ENCODE data around the gene TMEM236.

Gene TMEM236

GRCh38 chr10:17764142-17764541, 12.1 kb downstream of the TMEM236 start:
- no peak overlapping the region for H3K27ac ChIP-seq
- TF ChIP-seq CTCF (conservative IDR thresholded peaks at IDR 0.05) = no peak

GRCh38 chr10:17765602-17766001, 13.6 kb downstream of the TMEM236 start:
- TF ChIP-seq CTCF (conservative IDR thresholded peaks at IDR 0.05) = no peak
- H3K27ac ChIP-seq = no peak overlapping the region

GRCh38 chr10:17766731-17767130, 14.7 kb downstream of the TMEM236 start:
- no peak for TF ChIP-seq CTCF (conservative IDR thresholded peaks at IDR 0.05)
- no peak overlapping the region for H3K27ac ChIP-seq

- no peak for TF ChIP-seq CTCF (conservative IDR thresholded peaks at IDR 0.05)
- H3K27ac ChIP-seq = no peak overlapping the region
These were observed 16.5 kb downstream of the TMEM236 start for GRCh38 chr10:17768496-17768895.

- TF ChIP-seq CTCF (conservative IDR thresholded peaks at IDR 0.05) = no peak
- no peak overlapping the region for H3K27ac ChIP-seq
These were observed 17.0 kb downstream of the TMEM236 start for GRCh38 chr10:17768957-17769356.

- no peak overlapping the region for H3K27ac ChIP-seq
- TF ChIP-seq CTCF (conservative IDR thresholded peaks at IDR 0.05) = no peak
These were observed 19.0 kb downstream of the TMEM236 start for GRCh38 chr10:17771017-17771416.

GRCh38 chr10:17779784-17780183, 27.8 kb downstream of the TMEM236 start:
- H3K27ac ChIP-seq = no peak overlapping the region
- no peak for TF ChIP-seq CTCF (conservative IDR thresholded peaks at IDR 0.05)

- H3K27ac ChIP-seq = no peak overlapping the region
- no peak for TF ChIP-seq CTCF (conservative IDR thresholded peaks at IDR 0.05)
These were observed 28.7 kb downstream of the TMEM236 start for GRCh38 chr10:17780727-17781126.

All from VCaP (cell line).